Hematopoietic multipotent progenitor cell treated with erythropoietin and hydrocortisone succinate and interleukin-3 and kit ligand, for 8 days (in vitro differentiated cells): ENCODE results near the gene DENND2C.

Experiments
- DNase-seq: peaks from one replicate; pipeline ENCODE4 v3.0.0-alpha.2; 2015

The DENND2C gene, protein sequence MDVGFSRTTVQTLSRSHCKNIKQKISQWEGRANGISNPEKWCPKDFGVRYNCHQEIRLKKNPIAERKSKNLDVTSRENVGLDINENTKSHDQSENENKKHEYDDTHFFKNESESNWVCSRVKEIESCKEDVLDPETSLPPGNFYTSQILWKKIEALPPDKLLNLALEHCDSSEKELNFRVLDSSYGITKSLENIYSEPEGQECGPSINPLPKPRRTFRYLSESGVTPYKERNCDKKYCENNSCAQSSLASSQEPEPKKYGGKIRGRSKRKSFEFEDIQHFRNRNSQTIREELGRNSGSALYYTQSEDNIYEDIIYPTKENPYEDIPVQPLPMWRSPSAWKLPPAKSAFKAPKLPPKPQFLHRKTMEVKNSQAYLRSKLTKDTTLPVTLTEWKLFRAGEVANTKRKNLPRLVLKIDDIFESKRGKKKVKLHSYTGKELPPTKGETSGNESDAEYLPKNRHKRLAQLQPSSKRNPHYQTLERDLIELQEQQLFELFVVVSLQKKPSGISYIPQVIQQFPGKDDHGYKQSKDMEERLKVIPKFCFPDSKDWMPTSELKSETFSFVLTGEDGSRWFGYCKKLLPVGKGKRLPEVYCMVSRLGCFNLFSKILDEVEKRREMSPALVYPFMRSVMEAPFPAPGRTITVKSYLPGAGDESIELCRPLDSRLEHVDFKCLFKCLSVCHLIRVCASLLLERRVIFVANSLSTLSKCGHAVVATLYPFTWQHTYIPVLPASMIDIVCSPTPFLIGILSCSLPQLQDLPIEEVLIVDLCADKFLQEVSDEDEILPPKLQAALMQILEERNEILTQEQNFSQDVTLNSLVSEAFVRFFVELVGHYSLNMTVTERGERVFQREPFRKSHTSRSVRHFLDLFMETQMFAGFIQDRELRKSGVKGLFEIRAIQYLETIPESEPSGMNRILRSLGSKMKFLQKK

GRCh38 chr1:114669562-114670082 lies at the start of gene DENND2C:
DENND2C (minus strand) TSS chr1:114670049; CDS start chr1:114625984, 44,065 bp downstream.
- no peak for DNase-seq

GRCh38 chr1:114719424-114719787 lies 49.6 kb upstream of the DENND2C start:
- DNase-seq, result no peak

DNA sequence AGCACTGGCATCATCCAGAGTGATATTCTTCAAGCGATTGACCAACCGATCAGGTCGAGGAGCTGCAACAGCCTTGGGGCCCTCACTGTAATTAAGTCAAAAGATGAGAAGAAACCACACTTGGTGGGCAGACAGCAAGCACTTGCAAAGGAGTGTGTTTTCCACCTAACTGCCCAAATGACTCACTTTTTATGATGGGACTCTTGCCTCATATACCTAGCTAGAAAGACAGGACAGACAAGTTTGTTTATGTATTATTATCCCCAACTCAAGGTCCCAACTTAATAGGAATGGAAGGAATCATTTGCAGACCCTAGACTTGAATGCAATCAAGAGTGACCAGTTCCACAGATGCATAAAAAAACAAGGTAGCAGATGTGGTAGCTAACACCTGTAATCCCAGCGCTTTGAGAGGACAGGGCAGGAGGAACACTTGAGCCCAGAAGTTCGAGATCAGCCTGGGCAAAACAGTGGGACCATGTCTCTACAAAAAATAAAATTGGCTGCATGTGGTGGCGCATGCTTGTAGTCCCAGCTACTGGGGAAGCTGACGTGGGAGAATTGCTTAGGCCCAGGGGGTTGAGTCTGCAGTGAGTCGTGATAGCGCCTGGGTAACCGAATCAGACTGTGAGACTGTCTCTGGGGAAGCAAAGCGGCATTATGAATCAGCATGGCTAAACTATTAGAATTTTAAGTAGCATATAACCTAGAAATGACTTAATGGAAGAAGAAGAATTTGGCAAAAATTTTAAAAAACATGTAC lies 49.0 kb upstream of the DENND2C start:
- no peak for DNase-seq

DNA sequence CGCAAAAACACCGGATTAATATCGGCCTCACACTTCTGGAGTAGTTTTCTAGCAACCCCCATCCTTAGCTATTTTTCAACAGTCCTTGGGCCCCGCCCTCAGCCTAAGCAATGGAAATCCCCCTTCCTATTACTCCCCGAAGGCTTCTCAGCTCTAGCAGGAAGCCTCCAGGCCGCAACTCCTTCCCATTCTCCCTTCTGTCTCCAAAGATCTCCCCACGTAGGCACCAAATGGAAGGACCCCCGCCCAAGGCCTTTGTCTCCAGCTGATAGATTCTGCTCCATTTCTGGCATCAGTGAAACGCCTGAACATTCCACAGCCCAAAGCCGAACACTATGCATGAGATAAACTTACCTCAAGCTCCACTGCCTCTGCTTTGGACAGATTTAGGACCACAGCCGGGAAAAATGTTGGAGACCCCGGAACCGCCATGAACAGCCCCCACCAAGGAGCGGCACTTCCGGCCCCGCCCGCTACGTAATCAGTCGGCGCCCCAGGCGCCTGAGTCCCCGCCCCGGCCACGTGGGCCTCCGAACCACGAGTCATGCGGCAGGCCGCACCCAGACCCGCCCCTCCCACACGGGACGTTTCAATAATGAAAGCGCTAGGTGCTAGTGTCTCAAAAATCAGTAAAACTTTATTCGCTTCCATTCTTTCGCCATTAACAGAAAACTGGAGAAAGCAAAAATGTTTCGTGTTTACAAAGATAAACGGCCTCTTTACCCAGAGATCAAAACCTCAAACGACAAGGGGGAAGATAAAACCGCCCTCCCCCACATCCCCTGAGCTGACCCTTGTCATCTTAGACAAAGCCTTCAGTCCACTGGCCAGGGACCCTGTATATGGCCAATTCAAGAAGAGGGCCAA lies 46.7 kb upstream of the DENND2C start, which contains the start of gene NRAS:
TSS of gene NRAS (minus strand) at position 468 of the 867 bp plus-strand sequence. CDS start 611 bp downstream, outside the sequence.
- DNase-seq, result peak; percentile 93

- DNase-seq, result no peak
These were observed 46.1 kb upstream of the DENND2C start for GRCh38 chr1:114715952-114716303.

- no peak for DNase-seq
These were observed 43.1 kb upstream of the DENND2C start for GRCh38 chr1:114712977-114713376.

DNA sequence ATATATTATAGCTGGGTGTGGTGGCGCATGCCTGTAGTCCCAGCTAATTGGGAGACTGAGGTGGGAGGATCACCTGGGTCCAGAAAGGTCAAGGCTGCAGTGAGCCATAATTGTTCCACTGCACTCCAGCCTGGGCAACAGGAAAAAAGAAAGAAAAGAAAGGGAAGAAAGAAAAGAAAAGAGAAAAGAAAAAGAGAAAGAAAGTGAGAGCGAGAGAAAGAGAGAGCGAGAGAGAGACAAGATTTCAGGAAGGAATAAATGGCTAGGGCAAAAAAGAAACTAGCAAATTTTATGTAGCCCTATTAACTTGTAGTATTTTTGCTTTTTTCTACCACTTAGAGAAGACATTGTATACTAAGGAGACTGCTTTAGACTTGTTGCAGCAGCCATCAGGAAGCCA lies 40.5 kb upstream of the DENND2C start:
- no peak for DNase-seq

DNA sequence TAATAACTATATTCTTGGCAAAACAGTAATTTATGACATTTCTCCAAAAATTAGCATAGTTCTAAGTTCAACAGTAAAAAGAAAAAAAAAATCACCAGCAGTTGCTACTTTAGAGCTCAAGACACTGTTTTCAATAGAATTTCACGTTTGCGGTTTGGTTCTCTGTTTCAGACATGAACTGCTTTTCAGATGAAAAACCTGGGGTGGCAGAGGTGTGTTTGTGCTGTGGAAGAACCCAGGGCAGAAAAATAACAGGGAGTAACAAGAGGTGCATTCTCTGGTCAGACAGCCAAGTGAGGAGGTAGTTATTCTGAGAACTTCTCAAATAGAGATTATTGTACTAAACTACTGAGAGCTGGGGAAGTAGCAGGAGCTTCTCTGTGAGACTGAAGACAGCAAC lies 37.8 kb upstream of the DENND2C start:
- DNase-seq, result no peak

DNA sequence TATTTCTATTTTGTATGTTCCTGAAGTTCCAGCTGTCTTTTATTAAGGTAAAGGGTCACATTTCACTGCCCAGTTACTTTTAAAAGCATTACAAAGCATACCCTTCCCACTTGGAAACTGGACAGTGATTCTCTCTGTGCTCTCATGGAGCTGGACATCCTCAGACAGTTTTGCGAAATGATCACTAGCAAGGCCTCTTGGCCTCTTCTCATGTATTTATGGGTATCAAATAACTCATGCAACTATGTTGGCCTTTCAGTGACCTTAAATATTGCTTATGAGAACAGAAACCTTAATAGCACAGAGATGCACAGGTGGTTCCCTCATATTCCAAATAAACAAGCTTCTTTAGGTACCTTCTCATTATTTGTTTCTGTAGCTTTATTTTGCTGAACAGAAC lies 33.4 kb upstream of the DENND2C start:
- DNase-seq, result no peak

DNA sequence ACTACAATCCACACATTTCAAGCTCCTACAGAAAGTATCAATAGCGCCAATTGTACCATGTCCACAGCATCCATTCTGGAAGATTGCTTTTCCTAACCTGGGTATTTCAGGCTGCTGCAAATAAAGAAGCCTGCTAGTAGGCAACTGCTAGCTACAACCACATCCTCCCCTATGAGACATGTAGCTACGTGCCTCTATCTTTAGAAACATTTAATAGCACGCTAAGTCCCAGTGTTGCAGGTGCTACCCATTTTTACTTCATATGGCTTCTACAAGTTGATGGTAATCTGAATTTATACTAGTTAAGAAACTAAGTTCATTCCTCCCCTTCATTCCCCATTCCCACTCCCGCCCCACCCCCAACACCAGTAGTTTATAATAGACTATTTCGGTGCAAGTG lies 32.9 kb upstream of the DENND2C start:
- no peak for DNase-seq

DNA sequence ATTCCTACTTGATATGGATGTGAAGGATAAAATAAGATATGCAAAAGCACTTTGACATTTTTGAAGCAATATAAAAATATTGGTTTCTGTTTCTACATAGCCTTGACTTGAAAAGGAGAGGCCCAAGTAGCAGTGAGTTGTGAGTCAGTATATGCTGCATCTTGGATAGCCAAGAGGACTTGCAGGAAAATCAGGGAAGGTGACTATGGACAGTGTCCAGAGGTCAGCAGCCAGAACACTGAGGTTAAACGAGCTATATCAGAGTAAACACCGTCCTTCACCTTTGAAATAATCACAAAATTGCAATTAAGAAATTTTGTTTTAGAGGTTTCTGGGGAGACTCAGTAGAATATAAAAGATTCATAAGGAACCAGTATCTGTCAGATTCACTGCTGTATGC lies 32.1 kb upstream of the DENND2C start:
- no peak for DNase-seq

GRCh38 chr1:114700036-114700600 lies 30.3 kb upstream of the DENND2C start:
- DNase-seq, result no peak

GRCh38 chr1:114696810-114697209 lies 27.0 kb upstream of the DENND2C start:
- no peak for DNase-seq

DNA sequence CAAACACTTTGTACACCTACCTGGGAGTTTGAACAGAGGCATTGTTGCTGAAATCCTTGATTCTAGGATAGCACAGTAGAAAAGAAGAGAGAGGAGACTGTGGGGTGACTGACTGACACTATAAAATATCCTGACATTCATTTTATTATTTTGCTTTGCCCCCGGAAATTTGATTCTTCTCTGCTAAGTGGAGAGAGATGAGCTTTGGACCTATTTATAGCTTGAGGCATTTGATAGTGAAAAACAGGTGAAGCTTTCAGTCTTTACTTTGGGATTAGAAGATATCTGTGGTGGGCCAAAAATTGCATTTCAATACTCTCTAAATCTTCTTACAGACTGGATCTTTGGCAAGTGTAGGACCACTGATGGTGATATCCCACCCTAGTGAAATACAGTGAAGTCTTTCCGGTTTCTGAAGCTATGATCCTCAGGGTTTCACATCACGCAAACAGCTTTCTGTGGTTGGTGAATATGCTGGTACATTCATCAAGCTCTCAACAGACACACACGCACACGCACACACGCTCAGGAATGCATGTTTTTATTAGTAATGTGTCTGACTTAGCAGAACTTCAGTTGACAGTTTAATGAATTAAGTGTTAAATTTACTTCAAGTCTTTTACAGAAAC lies 25.7 kb upstream of the DENND2C start, which contains the start of gene AMPD1:
TSS of gene AMPD1 (minus strand) at position 117 of the 629 bp plus-strand sequence. CDS start at position 42, 75 bp downstream.
- no peak for DNase-seq

DNA sequence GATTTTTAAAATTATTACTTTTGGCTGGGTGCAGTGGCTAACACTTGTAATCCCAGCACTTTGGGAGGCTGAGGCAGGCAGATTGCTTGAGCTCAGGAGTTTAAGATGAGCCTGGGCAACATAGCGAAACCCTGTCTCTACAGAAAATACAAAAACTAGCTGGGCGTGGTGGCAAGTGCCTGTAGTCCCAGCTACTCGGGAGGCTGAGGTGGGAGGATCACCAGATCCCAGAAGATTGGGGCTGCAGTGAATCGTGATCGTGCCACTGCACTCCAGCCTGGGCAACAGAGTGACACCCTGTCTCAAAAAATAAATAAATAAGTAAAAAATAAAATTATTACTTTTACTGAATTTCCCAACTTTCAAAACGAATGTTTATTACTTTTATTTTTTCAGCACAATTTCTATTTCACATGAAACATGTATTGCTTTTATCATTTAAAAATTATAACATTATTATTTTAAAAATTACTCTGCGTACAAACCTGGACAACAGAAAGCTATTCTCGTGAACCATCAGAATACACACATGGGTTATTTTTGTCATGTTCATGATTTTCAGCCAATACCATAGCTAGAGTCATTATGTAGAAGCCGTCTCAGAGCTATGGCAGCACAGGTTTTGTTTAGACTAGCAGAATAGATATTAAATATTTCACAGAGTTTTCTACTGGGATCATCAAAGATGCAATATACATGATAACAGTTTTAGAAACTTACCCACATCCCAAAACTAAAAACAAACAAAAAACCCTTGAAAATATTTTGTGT lies 24.9 kb upstream of the DENND2C start:
- no peak for DNase-seq

- DNase-seq, result no peak
These were observed 23.1 kb upstream of the DENND2C start for GRCh38 chr1:114692947-114693346.

DNA sequence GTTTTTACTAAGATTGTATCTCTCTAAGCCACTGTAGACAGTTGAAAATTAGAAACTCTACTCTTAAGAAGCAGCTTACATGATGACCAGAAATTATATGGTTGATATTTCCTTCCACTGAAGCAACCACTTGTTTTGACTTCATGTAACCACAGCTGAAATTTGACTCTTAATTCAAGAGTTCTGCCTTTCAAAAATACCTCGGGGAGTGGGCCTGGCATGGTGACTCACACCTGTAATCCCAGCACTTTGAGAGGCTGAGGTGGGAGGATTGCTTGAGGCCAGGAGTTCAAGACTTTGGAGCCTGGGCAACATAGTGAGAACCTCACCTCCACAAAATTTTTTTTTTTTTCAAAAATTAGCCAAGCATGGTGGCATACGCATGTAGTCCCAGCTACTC lies 21.2 kb upstream of the DENND2C start:
- no peak for DNase-seq

DNA sequence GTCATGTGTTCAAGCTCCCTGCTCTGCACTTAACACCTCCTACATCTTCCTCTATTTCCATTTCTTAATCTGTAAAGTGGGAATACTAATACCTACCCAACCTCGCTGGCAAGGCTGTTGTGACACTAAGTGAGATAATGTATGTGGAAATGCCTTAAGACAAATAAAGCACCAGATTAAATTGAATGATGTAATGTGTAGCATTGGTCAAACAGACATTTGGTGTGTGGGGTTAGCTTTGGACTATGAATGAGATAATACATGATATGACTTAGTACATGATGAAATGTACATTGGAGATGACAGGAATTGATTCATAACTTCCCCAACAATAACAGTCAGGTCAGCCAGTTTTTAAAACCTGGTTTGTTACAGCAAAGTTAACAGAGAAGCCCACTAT lies 20.3 kb upstream of the DENND2C start:
- DNase-seq, result no peak

GRCh38 chr1:114688526-114688925 lies 18.7 kb upstream of the DENND2C start:
- DNase-seq, result no peak

GRCh38 chr1:114685851-114686250 lies 16.0 kb upstream of the DENND2C start:
- no peak for DNase-seq
